CD4-positive, alpha-beta memory T cell (primary cell): ENCODE measurements around the gene PCDHB3. TPM values are rescaled to one million over a fixed set of nuclear protein-coding genes. Genes with fewer than 3 reads are reported as not detected.
A peak's percentile ranks its signal among the peaks of the same experiment; 100 is the strongest.
"Not testable (repeated sequence)": the region's sequence is repeated elsewhere in the genome, so short reads cannot be mapped to it uniquely, and the experiment has no call there.

Source experiments
- CTCF ChIA-PET: fragments of 350-600 bp; sonication (Branson Sonifier 250); formaldehyde crosslinking; loops from one replicate; lab custom pipeline; 2021; ENCODE audit warnings: inconsistent platforms; ENCODE audit not compliant: partially characterized antibody; lab: Charles Lee
- POLR2A ChIA-PET: fragments of 350-600 bp; sonication (Branson Sonifier 250); formaldehyde crosslinking; loops from one replicate; lab custom pipeline; 2021; ENCODE audit not compliant: partially characterized antibody; lab: Charles Lee
- DNase-seq, 5 donors: peaks; one replicate each; pipeline versions ENCODE4 v3.0.0 to v3.0.0-alpha.2; 2020 to 2022; ENCODE audit warnings: mixed read lengths in 1 of 5
- H3K27ac ChIP-seq: one replicate; pipeline ENCODE4 v1.7.0; 2013; ENCODE audit warnings: low read depth, low read length
- H3K27me3 ChIP-seq: 2 replicates; pipeline ENCODE4 v1.7.0; 2013; ENCODE audit warnings: mild to moderate bottlenecking, low read length, moderate library complexity; ENCODE audit not compliant: insufficient read depth
- H3K36me3 ChIP-seq: 2 replicates; pipeline ENCODE4 v1.7.0; 2013; ENCODE audit warnings: mild to moderate bottlenecking, low read length, moderate library complexity; ENCODE audit not compliant: insufficient read depth
- H3K4me1 ChIP-seq: 2 replicates; pipeline ENCODE4 v1.7.0; 2013; ENCODE audit warnings: mild to moderate bottlenecking, low read length, moderate library complexity; ENCODE audit not compliant: insufficient read depth
- H3K4me3 ChIP-seq, 2 donors: one replicate each; pipeline ENCODE4 v1.7.0; 2013; ENCODE audit warnings: low read length in 2 of 2, mild to moderate bottlenecking in 1 of 2
- H3K9me3 ChIP-seq, 2 donors: one replicate each; pipeline ENCODE4 v1.7.0; 2013; ENCODE audit warnings: low read length in 2 of 2, control low read depth in 1 of 2; ENCODE audit not compliant: control insufficient read depth in 1 of 2
- H3K27ac Mint-ChIP-seq, 7 donors: one replicate each; pipeline ENCODE4 v1.8.0; 2020 to 2021; ENCODE audit warnings: mixed read lengths in 7 of 7, mild to moderate bottlenecking in 6 of 7, inconsistent platforms in 3 of 7, moderate library complexity in 3 of 7
- H3K27me3 Mint-ChIP-seq, 2 donors: one replicate each; pipeline ENCODE4 v1.8.0; 2020 to 2021; ENCODE audit warnings: mixed read lengths in 2 of 2
- H3K36me3 Mint-ChIP-seq, 2 donors: one replicate each; pipeline ENCODE4 v1.8.0; 2020 to 2021; ENCODE audit warnings: mixed read lengths in 2 of 2, inconsistent platforms in 1 of 2, mild to moderate bottlenecking in 1 of 2
- H3K4me1 Mint-ChIP-seq, 4 donors: one replicate each; pipeline ENCODE4 v1.8.0; 2020 to 2021; ENCODE audit warnings: mixed read lengths in 4 of 4, mild to moderate bottlenecking in 1 of 4
- H3K4me3 Mint-ChIP-seq, 8 donors: one replicate each; pipeline ENCODE4 v1.8.0; 2020 to 2021; ENCODE audit warnings: mixed read lengths in 8 of 8, mild to moderate bottlenecking in 7 of 8, moderate library complexity in 6 of 8, inconsistent platforms in 3 of 8
- H3K9me3 Mint-ChIP-seq, 8 donors: one replicate each; pipeline ENCODE4 v1.8.0; 2020 to 2021; ENCODE audit warnings: mixed read lengths in 8 of 8, mild to moderate bottlenecking in 5 of 8, inconsistent platforms in 3 of 8, moderate library complexity in 1 of 8
- intact Hi-C: fragments of 100-400 bp; cut with micrococcal nuclease; formaldehyde crosslinking; loops from one replicate; pipeline ENCODE4 v1.15.1; 2023
- polyA plus RNA-seq, 2 donors: library from polyadenylated mRNA; unstranded; fragments of 300-500 nt; fragmentation: Illumina TruSeq; gene quantifications; one replicate each; pipeline ENCODE4 v1.2.3, GENCODE V29; 2021
- total RNA-seq, 2 experiments: library from RNA; stranded (reverse); gene quantifications; one replicate each; pipeline ENCODE4 v1.2.3, GENCODE V29; 2021

Gene PCDHB3
- total and polyA plus RNA-seq, 4 experiments from 2014 or later = not detected

- H3K4me3 Mint-ChIP-seq = peak within 1 kb of the TSS in 6 of 8 donors; percentile 26 to 61 (median 47)
- H3K27me3 ChIP-seq = no peaks in the 10 kb centered on the region
- ChIA-PET CTCF (no interaction called here), POLR2A (no interaction called here)
- H3K4me3 ChIP-seq = no peak within 1 kb of the TSS
- peaks cover 0 to 7% (median 3%) of the 10 kb centered on the region in 4 donors for H3K4me1 Mint-ChIP-seq
- peaks cover 0 to 53% (median 40%) of the 10 kb centered on the region in 8 donors for H3K9me3 Mint-ChIP-seq
- peak within 1 kb of the TSS in 1 of 7 donors; percentile 22 for H3K27ac Mint-ChIP-seq
- no peaks in the 10 kb centered on the region for H3K4me1 ChIP-seq
- intact Hi-C loops = no loop called here
- H3K9me3 ChIP-seq = no peaks in the 10 kb centered on the region
- no peaks in the 10 kb centered on the region for H3K36me3 ChIP-seq
- no peak within 1 kb of the TSS for H3K27ac ChIP-seq
- H3K36me3 Mint-ChIP-seq = no peaks in the 10 kb centered on the region
- no peak for DNase-seq
- peaks cover 11 to 22% of the 10 kb centered on the region in 2 donors for H3K27me3 Mint-ChIP-seq
These were observed 5.6 kb upstream of the PCDHB3 start, which contains the start of gene PCDHB2 for GRCh38 chr5:141094481-141095262. TSS of gene PCDHB2 (plus strand) at chr5:141094615. CDS start at chr5:141094791, 176 bp downstream.

- H3K4me3 Mint-ChIP-seq = no peak overlapping the region
- ChIA-PET POLR2A (no interaction called here), CTCF (no interaction called here)
- no peaks in the 10 kb centered on the region for H3K9me3 ChIP-seq
- intact Hi-C loops = no loop called here
- no peak for DNase-seq
- H3K27ac Mint-ChIP-seq = no peak overlapping the region
- peaks cover 0 to 7% (median 3%) of the 10 kb centered on the region in 4 donors for H3K4me1 Mint-ChIP-seq
- H3K36me3 Mint-ChIP-seq = no peaks in the 10 kb centered on the region
- H3K27me3 ChIP-seq = no peaks in the 10 kb centered on the region
- H3K9me3 Mint-ChIP-seq = peaks cover 0 to 53% (median 43%) of the 10 kb centered on the region in 8 donors
- H3K27ac ChIP-seq = no peak overlapping the region
- H3K4me3 ChIP-seq = no peak overlapping the region
- H3K27me3 Mint-ChIP-seq = peaks cover 11 to 24% of the 10 kb centered on the region in 2 donors
- no peaks in the 10 kb centered on the region for H3K4me1 ChIP-seq
- H3K36me3 ChIP-seq = no peaks in the 10 kb centered on the region
These were observed 5.0 kb upstream of the PCDHB3 start for GRCh38 chr5:141095263-141095641.

- CTCF ChIA-PET, DNase-seq, POLR2A ChIA-PET, H3K9me3 ChIP-seq, H3K4me1 Mint-ChIP-seq, H3K4me1 ChIP-seq, H3K4me3 Mint-ChIP-seq, H3K27me3 ChIP-seq, H3K27ac ChIP-seq, H3K27ac Mint-ChIP-seq, H3K36me3 Mint-ChIP-seq, H3K4me3 ChIP-seq, intact Hi-C loops, H3K36me3 ChIP-seq: not testable (repeated sequence)
- H3K9me3 Mint-ChIP-seq = peaks cover 0 to 62% (median 49%) of the 10 kb centered on the region in 8 donors
- H3K27me3 Mint-ChIP-seq = peaks cover 10 to 26% of the 10 kb centered on the region in 2 donors
These were observed 4.1 kb upstream of the PCDHB3 start for GRCh38 chr5:141096181-141096580.

- H3K9me3 ChIP-seq, H3K4me3 ChIP-seq, POLR2A ChIA-PET, H3K27me3 ChIP-seq, H3K36me3 ChIP-seq, DNase-seq, H3K36me3 Mint-ChIP-seq, H3K27ac ChIP-seq, H3K4me1 ChIP-seq, CTCF ChIA-PET, H3K4me3 Mint-ChIP-seq, H3K4me1 Mint-ChIP-seq, intact Hi-C loops, H3K27ac Mint-ChIP-seq: not testable (repeated sequence)
- H3K27me3 Mint-ChIP-seq = peaks cover 10 to 26% of the 10 kb centered on the region in 2 donors
- peaks cover 0 to 66% (median 53%) of the 10 kb centered on the region in 8 donors for H3K9me3 Mint-ChIP-seq
These were observed 3.7 kb upstream of the PCDHB3 start for GRCh38 chr5:141096586-141096985.

GRCh38 chr5:141101059-141101458 lies 786 bp downstream of the PCDHB3 start:
- H3K36me3 ChIP-seq = no peaks in the 10 kb centered on the region
- H3K9me3 ChIP-seq = no peaks in the 10 kb centered on the region
- intact Hi-C loops = no loop called here
- ChIA-PET POLR2A (no interaction called here), CTCF (no interaction called here)
- H3K27ac Mint-ChIP-seq = no peak overlapping the region
- peaks cover 4 to 15% of the 10 kb centered on the region in 2 donors for H3K27me3 Mint-ChIP-seq
- no peak overlapping the region for H3K4me3 ChIP-seq
- no peaks in the 10 kb centered on the region for H3K27me3 ChIP-seq
- DNase-seq = no peak
- no peaks in the 10 kb centered on the region for H3K4me1 ChIP-seq
- no peaks in the 10 kb centered on the region for H3K36me3 Mint-ChIP-seq
- no peak overlapping the region for H3K27ac ChIP-seq
- peaks cover 0 to 2% (median 0%) of the 10 kb centered on the region in 4 donors for H3K4me1 Mint-ChIP-seq
- no peak overlapping the region for H3K4me3 Mint-ChIP-seq
- H3K9me3 Mint-ChIP-seq = peaks cover 0 to 39% (median 31%) of the 10 kb centered on the region in 8 donors

- H3K9me3 Mint-ChIP-seq = peaks cover 0 to 38% (median 30%) of the 10 kb centered on the region in 8 donors
- H3K4me1 Mint-ChIP-seq, H3K27ac ChIP-seq, H3K36me3 ChIP-seq, H3K36me3 Mint-ChIP-seq, H3K27me3 ChIP-seq, POLR2A ChIA-PET, DNase-seq, CTCF ChIA-PET, H3K9me3 ChIP-seq, H3K4me1 ChIP-seq, H3K27ac Mint-ChIP-seq, H3K4me3 Mint-ChIP-seq, intact Hi-C loops, H3K4me3 ChIP-seq: not testable (repeated sequence)
- H3K27me3 Mint-ChIP-seq = peaks cover 4 to 15% of the 10 kb centered on the region in 2 donors
These were observed 1.8 kb downstream of the PCDHB3 start for GRCh38 chr5:141102070-141102469.

GRCh38 chr5:141102471-141102870 lies 2.2 kb downstream of the PCDHB3 start:
- H3K4me3 Mint-ChIP-seq, CTCF ChIA-PET: not testable (repeated sequence)
- peaks cover 0 to 34% (median 28%) of the 10 kb centered on the region in 8 donors for H3K9me3 Mint-ChIP-seq

More at GRCh38 chr5:141102471-141102870, 2.2 kb downstream of the PCDHB3 start:
- POLR2A ChIA-PET, intact Hi-C loops, H3K27ac ChIP-seq, DNase-seq, H3K36me3 ChIP-seq, H3K27ac Mint-ChIP-seq, H3K4me3 ChIP-seq, H3K27me3 ChIP-seq, H3K9me3 ChIP-seq, H3K4me1 Mint-ChIP-seq, H3K36me3 Mint-ChIP-seq, H3K4me1 ChIP-seq: not testable (repeated sequence)
- peaks cover 5 to 15% of the 10 kb centered on the region in 2 donors for H3K27me3 Mint-ChIP-seq
